ENCODE results near the gene ARHGAP33. TPM values are rescaled to one million over a fixed set of nuclear protein-coding genes. Genes with fewer than 3 reads are reported as not detected.

The ARHGAP33 gene
- total and polyA plus RNA-seq, 2 donors (not counting 1 experiment from before 2014, with no cell fraction given): 0.58 to 2.3 TPM

GRCh38 chr19:35779033-35779432 is 3.7 kb downstream of the ARHGAP33 start:
- Histone ChIP-seq H3K4me1 (ENCODE audit: control insufficient read depth, extremely low read depth, insufficient read depth, low read length) (peaks cover 4% of the 10 kb centered on the region), H2AFZ (ENCODE audit: low read length) (no peak overlapping the region), H3K9me3 (ENCODE audit: control insufficient read depth, insufficient read depth, low read depth, low read length) (no peaks in the 10 kb centered on the region), H3K9ac (ENCODE audit: insufficient read depth, low read length) (no peak overlapping the region), H3K27ac (ENCODE audit: insufficient read depth, low read length) (no peak overlapping the region), H4K20me1 (ENCODE audit: control insufficient read depth, extremely low read depth, insufficient read depth, low read length) (no peaks in the 10 kb centered on the region), H3K27me3 (ENCODE audit: control insufficient read depth, insufficient read depth, low read length) (no peaks in the 10 kb centered on the region), H3K4me3 (replicated peaks in 1 of 4; ENCODE audit: control extremely low read depth in 1 of 4, insufficient read depth in 1 of 4, low read depth in 3 of 4, low read length in 4 of 4) (no peak overlapping the region), H3K4me2 (ENCODE audit: extremely low read depth, insufficient read depth, low read length) (no peak overlapping the region), H3K36me3 (ENCODE audit: control insufficient read depth, insufficient read depth, low read length) (peaks cover 7% of the 10 kb centered on the region), H3K79me2 (ENCODE audit: control insufficient read depth, insufficient read depth, low read length) (peaks cover 3% of the 10 kb centered on the region)
- TF ChIP-seq EZH2 (IDR thresholded peaks at IDR 0.05; ENCODE audit: low read length, missing control alignments) (no peak), CTCF (conservative IDR thresholded peaks at IDR 0.05 in 1 of 2, IDR thresholded peaks at IDR 0.05 in 1 of 2; ENCODE audit: low read depth in 1 of 2, low read length in 2 of 2) (no peak)
- no peak for DNase-seq (ENCODE audit: low read depth in 2 of 2)

GRCh38 chr19:35780058-35780457 is 4.7 kb downstream of the ARHGAP33 start:
- peaks cover 9% of the 10 kb centered on the region for H3K36me3 ChIP-seq (ENCODE audit: control insufficient read depth, insufficient read depth, low read length)
- TF ChIP-seq CTCF (conservative IDR thresholded peaks at IDR 0.05 in 1 of 2, IDR thresholded peaks at IDR 0.05 in 1 of 2; ENCODE audit: low read depth in 1 of 2, low read length in 2 of 2): no peak
- TF ChIP-seq EZH2 (IDR thresholded peaks at IDR 0.05; ENCODE audit: low read length, missing control alignments): no peak

GRCh38 chr19:35780717-35781116 is 5.4 kb downstream of the ARHGAP33 start:
- Histone ChIP-seq H2AFZ (ENCODE audit: low read length) (no peak overlapping the region), H3K27ac (ENCODE audit: insufficient read depth, low read length) (no peak overlapping the region), H3K9ac (ENCODE audit: insufficient read depth, low read length) (no peak overlapping the region), H4K20me1 (ENCODE audit: control insufficient read depth, extremely low read depth, insufficient read depth, low read length) (no peaks in the 10 kb centered on the region), H3K4me1 (ENCODE audit: control insufficient read depth, extremely low read depth, insufficient read depth, low read length) (peaks cover 4% of the 10 kb centered on the region), H3K4me3 (replicated peaks in 1 of 4; ENCODE audit: control extremely low read depth in 1 of 4, insufficient read depth in 1 of 4, low read depth in 3 of 4, low read length in 4 of 4) (no peak overlapping the region), H3K4me2 (ENCODE audit: extremely low read depth, insufficient read depth, low read length) (no peak overlapping the region), H3K36me3 (ENCODE audit: control insufficient read depth, insufficient read depth, low read length) (peaks cover 10% of the 10 kb centered on the region), H3K9me3 (ENCODE audit: control insufficient read depth, insufficient read depth, low read depth, low read length) (no peaks in the 10 kb centered on the region), H3K79me2 (ENCODE audit: control insufficient read depth, insufficient read depth, low read length) (peaks cover 3% of the 10 kb centered on the region), H3K27me3 (ENCODE audit: control insufficient read depth, insufficient read depth, low read length) (no peaks in the 10 kb centered on the region)
- DNase-seq (ENCODE audit: low read depth in 2 of 2): no peak
- TF ChIP-seq CTCF (conservative IDR thresholded peaks at IDR 0.05 in 1 of 2, IDR thresholded peaks at IDR 0.05 in 1 of 2; ENCODE audit: low read depth in 1 of 2, low read length in 2 of 2): no peak
- no peak for TF ChIP-seq EZH2 (IDR thresholded peaks at IDR 0.05; ENCODE audit: low read length, missing control alignments)

More at GRCh38 chr19:35780058-35780457, 4.7 kb downstream of the ARHGAP33 start:
- Histone ChIP-seq H2AFZ (ENCODE audit: low read length) (no peak overlapping the region), H3K9me3 (ENCODE audit: control insufficient read depth, insufficient read depth, low read depth, low read length) (no peaks in the 10 kb centered on the region), H4K20me1 (ENCODE audit: control insufficient read depth, extremely low read depth, insufficient read depth, low read length) (no peaks in the 10 kb centered on the region), H3K27ac (ENCODE audit: insufficient read depth, low read length) (no peak overlapping the region), H3K4me3 (replicated peaks in 1 of 4; ENCODE audit: control extremely low read depth in 1 of 4, insufficient read depth in 1 of 4, low read depth in 3 of 4, low read length in 4 of 4) (no peak overlapping the region), H3K4me2 (ENCODE audit: extremely low read depth, insufficient read depth, low read length) (no peak overlapping the region), H3K79me2 (ENCODE audit: control insufficient read depth, insufficient read depth, low read length) (peaks cover 3% of the 10 kb centered on the region), H3K27me3 (ENCODE audit: control insufficient read depth, insufficient read depth, low read length) (no peaks in the 10 kb centered on the region), H3K9ac (ENCODE audit: insufficient read depth, low read length) (no peak overlapping the region), H3K4me1 (ENCODE audit: control insufficient read depth, extremely low read depth, insufficient read depth, low read length) (peaks cover 4% of the 10 kb centered on the region)
- DNase-seq (ENCODE audit: low read depth in 2 of 2): no peak
